DND-41 (cell line): ENCODE results near the gene CLIC1.

ENCODE experiments used
- ATAC-seq: fragments of 200-7000 bp; cut with Tn5 transposase; 3 replicates; pipeline ENCODE4 v1.9.1; 2021; ENCODE audit warnings: low read depth; ENCODE audit not compliant: insufficient read depth
- DNase-seq: peaks from one replicate; pipeline ENCODE4 v3.0.0-alpha.2; 2020
- H2AFZ ChIP-seq: 2 replicates; pipeline ENCODE4 v1.6.0; 2012; ENCODE audit warnings: low read depth, low read length
- H3K27ac ChIP-seq: 2 replicates; pipeline ENCODE4 v1.5.1; 2012; ENCODE audit warnings: low read length, inconsistent platforms
- H3K27me3 ChIP-seq: fragments of 200-600 bp; sonication (generic); 2 replicates; pipeline ENCODE4 v1.6.0; 2012; ENCODE audit warnings: low read length, mild to moderate bottlenecking, inconsistent platforms; ENCODE audit not compliant: insufficient read depth, poor library complexity
- H3K36me3 ChIP-seq: 2 replicates; pipeline ENCODE4 v1.5.1; 2012; ENCODE audit warnings: low read length, inconsistent platforms; ENCODE audit not compliant: insufficient read depth
- H3K4me1 ChIP-seq: 2 replicates; pipeline ENCODE4 v1.5.1; 2012; ENCODE audit warnings: mild to moderate bottlenecking, low read length; ENCODE audit not compliant: insufficient read depth
- H3K4me2 ChIP-seq: 2 replicates; pipeline ENCODE4 v1.6.0; 2012; ENCODE audit warnings: mild to moderate bottlenecking, moderate library complexity, low read length, inconsistent platforms; ENCODE audit not compliant: insufficient read depth
- H3K4me3 ChIP-seq, 2 experiments: fragments of 200-600 bp in 1 of 2; shearing (Covaris generic) in 1 of 2; 2 replicates each; pipeline ENCODE4 v1.5.1; 2012 to 2016; ENCODE audit warnings: inconsistent platforms in 2 of 2, low read length in 2 of 2, mild to moderate bottlenecking in 2 of 2, low read depth in 1 of 2, moderate library complexity in 1 of 2
- H3K79me2 ChIP-seq: 2 replicates; pipeline ENCODE4 v1.6.0; 2012; ENCODE audit warnings: low read length, inconsistent platforms; ENCODE audit not compliant: insufficient read depth
- H3K9ac ChIP-seq: 2 replicates; pipeline ENCODE4 v1.6.0; 2012; ENCODE audit warnings: low read depth, mild to moderate bottlenecking, inconsistent platforms, low read length, moderate library complexity
- H3K9me3 ChIP-seq: 2 replicates; pipeline ENCODE4 v1.5.1; 2012; ENCODE audit warnings: low read length, moderate library complexity, mild to moderate bottlenecking, inconsistent platforms; ENCODE audit not compliant: insufficient read depth, severe bottlenecking
- H4K20me1 ChIP-seq: 2 replicates; pipeline ENCODE4 v1.6.0; 2012; ENCODE audit warnings: low read length; ENCODE audit not compliant: insufficient read depth
- EZH2 ChIP-seq: IDR thresholded peaks from 3 replicates; pipeline ENCODE4 v1.6.1; 2012; ENCODE audit warnings: borderline replicate concordance, low read depth, mild to moderate bottlenecking, moderate library complexity, low read length, inconsistent platforms; ENCODE audit not compliant: severe bottlenecking
- TF ChIP-seq, protein P1 (sequence below): IDR thresholded peaks from 2 replicates; pipeline ENCODE4 v1.5.1; 2012; ENCODE audit warnings: borderline replicate concordance, low read length, moderate library complexity, mild to moderate bottlenecking; ENCODE audit not compliant: poor library complexity, severe bottlenecking; ENCODE audit errors: extremely low read depth

The CLIC1 gene

DNA sequence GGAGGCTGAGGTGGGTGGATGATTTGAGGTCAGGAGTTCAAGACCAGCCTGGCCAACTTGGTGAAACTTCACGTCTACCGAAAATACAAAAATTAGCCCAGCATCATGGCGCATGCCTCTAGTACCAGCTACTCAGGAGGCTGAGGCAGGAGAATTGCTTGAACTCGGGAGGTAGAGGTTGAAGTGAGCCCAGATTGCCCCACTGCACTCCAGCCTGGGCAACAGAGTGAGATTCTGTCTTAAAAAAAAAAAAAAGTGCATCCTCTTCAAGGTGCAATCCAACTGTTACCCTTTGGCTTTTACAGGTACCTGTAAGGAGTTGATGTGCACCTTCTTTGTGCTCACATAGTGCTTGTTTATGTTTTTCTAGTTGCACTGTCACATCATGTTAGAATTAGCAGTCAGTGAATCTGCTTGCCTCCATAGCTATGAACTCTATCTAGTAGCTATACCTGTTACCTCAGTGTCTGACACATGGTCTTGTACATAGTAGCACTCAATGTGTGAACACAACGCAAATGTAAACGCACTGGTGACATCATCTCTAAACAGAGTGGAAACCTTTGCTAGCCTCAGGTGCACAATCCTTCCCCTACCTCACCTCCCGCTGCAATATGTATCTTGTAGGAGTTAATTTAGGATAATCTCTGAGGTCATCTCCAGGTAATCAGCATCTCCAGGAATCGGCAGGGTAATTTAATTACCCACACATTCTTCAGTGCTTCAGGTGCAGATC is 13.1 kb upstream of the CLIC1 start:
- no peaks in the 10 kb centered on the region for H3K27me3 ChIP-seq
- no peak for ATAC-seq
- no peak overlapping the region for H3K4me3 ChIP-seq
- no peaks in the 10 kb centered on the region for H3K9me3 ChIP-seq
- TF ChIP-seq, protein P1, sequence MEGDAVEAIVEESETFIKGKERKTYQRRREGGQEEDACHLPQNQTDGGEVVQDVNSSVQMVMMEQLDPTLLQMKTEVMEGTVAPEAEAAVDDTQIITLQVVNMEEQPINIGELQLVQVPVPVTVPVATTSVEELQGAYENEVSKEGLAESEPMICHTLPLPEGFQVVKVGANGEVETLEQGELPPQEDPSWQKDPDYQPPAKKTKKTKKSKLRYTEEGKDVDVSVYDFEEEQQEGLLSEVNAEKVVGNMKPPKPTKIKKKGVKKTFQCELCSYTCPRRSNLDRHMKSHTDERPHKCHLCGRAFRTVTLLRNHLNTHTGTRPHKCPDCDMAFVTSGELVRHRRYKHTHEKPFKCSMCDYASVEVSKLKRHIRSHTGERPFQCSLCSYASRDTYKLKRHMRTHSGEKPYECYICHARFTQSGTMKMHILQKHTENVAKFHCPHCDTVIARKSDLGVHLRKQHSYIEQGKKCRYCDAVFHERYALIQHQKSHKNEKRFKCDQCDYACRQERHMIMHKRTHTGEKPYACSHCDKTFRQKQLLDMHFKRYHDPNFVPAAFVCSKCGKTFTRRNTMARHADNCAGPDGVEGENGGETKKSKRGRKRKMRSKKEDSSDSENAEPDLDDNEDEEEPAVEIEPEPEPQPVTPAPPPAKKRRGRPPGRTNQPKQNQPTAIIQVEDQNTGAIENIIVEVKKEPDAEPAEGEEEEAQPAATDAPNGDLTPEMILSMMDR: no peak
- TF ChIP-seq EZH2: no peak
- H3K9ac ChIP-seq: no peak overlapping the region
- H3K36me3 ChIP-seq: peaks cover 44% of the 10 kb centered on the region
- peaks cover 6% of the 10 kb centered on the region; the same call in 1 of the 2 replicates for H4K20me1 ChIP-seq
- H3K27ac ChIP-seq: no peak overlapping the region
- no peak overlapping the region for H2AFZ ChIP-seq
- DNase-seq: no peak
- H3K4me2 ChIP-seq: no peak overlapping the region
- no peaks in the 10 kb centered on the region for H3K4me1 ChIP-seq
- no peaks in the 10 kb centered on the region for H3K79me2 ChIP-seq

DNA sequence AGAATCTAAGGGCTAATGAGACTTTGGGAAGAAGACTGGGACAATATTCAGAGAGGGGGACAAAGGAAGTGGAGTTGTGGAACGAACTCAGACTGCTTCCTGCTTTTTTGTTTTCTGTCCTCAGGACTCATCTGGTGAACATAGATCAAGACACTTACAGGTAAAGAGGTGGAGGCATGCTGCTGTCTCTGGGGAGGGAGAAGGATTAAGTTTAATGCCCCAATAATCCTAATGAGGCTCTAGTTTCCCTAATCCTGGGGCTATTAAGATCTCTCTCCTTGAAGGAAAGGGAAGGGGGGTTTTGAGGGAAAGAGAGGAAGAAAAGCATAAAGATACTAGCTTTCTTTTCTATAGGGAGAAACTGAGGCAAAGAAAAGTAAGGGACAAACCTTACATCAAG is 8.1 kb upstream of the CLIC1 start:
- Histone ChIP-seq H3K4me2 (no peak overlapping the region), H3K79me2 (peaks cover 25% of the 10 kb centered on the region), H3K9me3 (no peaks in the 10 kb centered on the region), H4K20me1 (peaks cover 6% of the 10 kb centered on the region; the same call in 1 of the 2 replicates), H3K36me3 (peaks cover 64% of the 10 kb centered on the region), H3K4me1 (peaks cover 19% of the 10 kb centered on the region), H3K4me3 (no peak overlapping the region), H2AFZ (no peak overlapping the region), H3K27me3 (no peaks in the 10 kb centered on the region), H3K9ac (no peak overlapping the region), H3K27ac (no peak overlapping the region)
- no peak for ATAC-seq
- no peak for TF ChIP-seq EZH2
- TF ChIP-seq, protein P1: no peak
- DNase-seq: no peak

DNA sequence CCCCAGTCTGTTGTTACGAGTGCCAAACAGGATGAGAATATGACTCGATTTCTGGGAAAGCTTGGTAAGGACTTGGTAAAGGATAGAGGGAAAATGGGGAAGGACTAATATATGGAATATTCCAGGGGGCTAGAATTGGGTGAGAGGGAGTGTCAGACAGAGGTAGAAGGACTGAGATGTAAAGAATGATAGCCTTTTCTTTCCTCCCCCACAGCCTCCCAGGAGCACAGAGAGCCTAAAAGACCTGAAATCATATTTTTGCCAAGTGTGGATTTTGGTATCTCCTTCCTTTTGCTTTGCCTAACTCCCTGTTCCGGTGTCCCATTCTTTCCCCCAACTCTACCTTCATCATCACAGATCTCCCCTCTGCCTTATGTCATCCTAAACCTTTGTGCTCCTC is 6.6 kb upstream of the CLIC1 start:
- H3K9me3 ChIP-seq: no peaks in the 10 kb centered on the region
- H3K27me3 ChIP-seq: no peaks in the 10 kb centered on the region
- peaks cover 34% of the 10 kb centered on the region for H3K4me1 ChIP-seq
- TF ChIP-seq, protein P1: no peak
- no peak for TF ChIP-seq EZH2
- H3K4me3 ChIP-seq: no peak overlapping the region
- H4K20me1 ChIP-seq: peaks cover 6% of the 10 kb centered on the region; the same call in 1 of the 2 replicates
- peaks cover 57% of the 10 kb centered on the region for H3K36me3 ChIP-seq
- no peak overlapping the region for H3K27ac ChIP-seq
- DNase-seq (no peak), ATAC-seq (no peak)
- no peak overlapping the region for H2AFZ ChIP-seq
- H3K79me2 ChIP-seq: peaks cover 34% of the 10 kb centered on the region
- H3K9ac ChIP-seq: no peak overlapping the region
- H3K4me2 ChIP-seq: no peak overlapping the region
